Upper lobe of left lung (tissue), 4 donors: Measurements from ENCODE around the gene WDR19.

Experiments
- POLR2AphosphoS5 ChIP-seq, 2 donors: sonication (generic); formaldehyde crosslinking; IDR thresholded peaks; one replicate each; pipeline ENCODE4 v1.5.1; 2017; ENCODE audit warnings: antibody characterized with exemption in 2 of 2
- TF ChIP-seq, protein P1 (sequence below), 6 experiments: fragments of 450-650 bp in 4 of 6; fragments of 200-600 bp in 2 of 6; sonication (generic) in 2 of 6; IDR thresholded peaks; one replicate each; pipeline ENCODE4 v1.5.1; 2016 to 2019; ENCODE audit warnings: antibody characterized with exemption in 6 of 6

DNA sequence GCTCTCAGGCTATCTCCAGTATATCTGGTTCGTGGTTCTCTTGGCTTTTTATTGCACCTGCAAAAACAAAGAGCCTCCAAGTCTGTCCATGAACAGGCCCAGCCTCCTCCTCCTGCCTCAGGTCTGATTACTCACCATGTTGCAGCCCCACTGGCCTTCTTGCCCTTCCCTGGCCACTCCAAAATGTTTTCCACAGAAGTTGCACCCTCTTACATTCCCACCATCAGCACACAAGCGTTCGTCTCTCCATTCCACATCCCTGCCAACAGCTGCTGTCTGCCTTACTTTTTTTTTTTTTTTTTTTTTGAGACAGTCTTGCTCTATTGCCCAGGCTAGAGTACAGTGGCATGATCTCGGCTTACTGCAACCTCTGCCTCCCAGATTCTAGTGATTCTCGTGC lies 97.1 kb downstream of the WDR19 start:
- TF ChIP-seq, protein P1, sequence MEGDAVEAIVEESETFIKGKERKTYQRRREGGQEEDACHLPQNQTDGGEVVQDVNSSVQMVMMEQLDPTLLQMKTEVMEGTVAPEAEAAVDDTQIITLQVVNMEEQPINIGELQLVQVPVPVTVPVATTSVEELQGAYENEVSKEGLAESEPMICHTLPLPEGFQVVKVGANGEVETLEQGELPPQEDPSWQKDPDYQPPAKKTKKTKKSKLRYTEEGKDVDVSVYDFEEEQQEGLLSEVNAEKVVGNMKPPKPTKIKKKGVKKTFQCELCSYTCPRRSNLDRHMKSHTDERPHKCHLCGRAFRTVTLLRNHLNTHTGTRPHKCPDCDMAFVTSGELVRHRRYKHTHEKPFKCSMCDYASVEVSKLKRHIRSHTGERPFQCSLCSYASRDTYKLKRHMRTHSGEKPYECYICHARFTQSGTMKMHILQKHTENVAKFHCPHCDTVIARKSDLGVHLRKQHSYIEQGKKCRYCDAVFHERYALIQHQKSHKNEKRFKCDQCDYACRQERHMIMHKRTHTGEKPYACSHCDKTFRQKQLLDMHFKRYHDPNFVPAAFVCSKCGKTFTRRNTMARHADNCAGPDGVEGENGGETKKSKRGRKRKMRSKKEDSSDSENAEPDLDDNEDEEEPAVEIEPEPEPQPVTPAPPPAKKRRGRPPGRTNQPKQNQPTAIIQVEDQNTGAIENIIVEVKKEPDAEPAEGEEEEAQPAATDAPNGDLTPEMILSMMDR (IDR thresholded peaks at IDR 0.05), result no peak
- TF ChIP-seq POLR2AphosphoS5 (IDR thresholded peaks at IDR 0.05), result no peak
